ENCODE data around the gene NR2F1-AS1. TPM values are rescaled to one million over a fixed set of nuclear protein-coding genes. Genes with fewer than 3 reads are reported as not detected.
"Not testable (repeated sequence)": the region's sequence is repeated elsewhere in the genome, so short reads cannot be mapped to it uniquely, and the experiment has no call there.

The NR2F1-AS1 gene
- polyA plus RNA-seq, 6 donors from 2014 or later: not detected

DNA sequence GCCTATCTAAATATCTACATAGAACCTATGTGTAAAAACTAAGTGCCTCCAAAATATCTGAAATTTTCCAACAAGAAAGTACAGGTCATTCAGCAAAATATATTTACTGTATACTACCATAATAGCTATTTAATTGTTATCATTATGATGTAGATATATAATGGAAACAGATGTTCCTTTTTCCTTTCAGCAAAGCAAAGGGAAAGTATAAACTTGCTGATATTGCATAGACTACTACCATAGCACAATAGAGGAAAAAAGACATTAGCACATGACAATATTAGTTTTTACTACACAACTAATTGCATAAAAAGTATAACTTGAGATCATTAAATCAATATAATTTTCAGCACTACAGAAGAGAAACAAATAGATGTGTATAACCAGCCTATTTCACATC, 14.9 kb downstream of the NR2F1-AS1 start:
- Mint-ChIP-seq H3K9me3 (peaks cover 0 to 7% (median 2%) of the 10 kb centered on the region in 7 donors), H3K27ac (no peak overlapping the region), H3K4me3 (no peak overlapping the region), H3K36me3 (no peaks in the 10 kb centered on the region), H3K4me1 (peaks cover 5 to 10% (median 7%) of the 10 kb centered on the region in 3 donors), H3K27me3 (peaks cover 41 to 49% (median 45%) of the 10 kb centered on the region in 3 donors)
- DNase-seq (no peak), ATAC-seq (ENCODE audit: low read depth in 2 of 2) (no peak)

DNA sequence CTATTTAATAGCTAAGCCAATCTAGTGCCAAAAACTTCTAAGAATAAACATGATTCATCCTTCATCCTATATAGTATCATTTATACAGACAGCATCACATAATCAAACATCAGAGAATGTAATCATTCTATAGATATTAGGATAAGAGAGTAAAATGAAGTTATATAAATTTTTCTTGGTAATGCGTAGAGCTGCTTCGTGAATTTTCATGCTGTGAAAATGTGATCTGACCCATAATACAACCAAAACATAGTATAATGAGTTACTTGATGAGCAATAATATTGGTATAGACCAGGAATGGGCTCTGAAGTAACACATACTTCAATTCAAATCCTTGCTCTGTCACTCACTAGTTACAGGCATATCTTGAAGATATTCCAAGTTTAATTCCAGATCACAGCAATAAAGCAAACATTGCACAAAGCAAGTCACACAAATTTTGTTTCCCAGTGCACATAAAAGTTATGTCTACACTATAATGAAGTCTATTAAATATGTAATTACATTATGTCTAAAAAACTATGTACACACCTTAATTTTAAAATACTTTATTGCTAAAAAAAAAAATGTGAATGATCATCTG, 23.9 kb downstream of the NR2F1-AS1 start:
- peaks cover 21 to 39% (median 36%) of the 10 kb centered on the region in 3 donors for H3K27me3 Mint-ChIP-seq
- H3K9me3 Mint-ChIP-seq: no peaks in the 10 kb centered on the region
- H3K4me1 Mint-ChIP-seq: no peaks in the 10 kb centered on the region
- H3K27ac Mint-ChIP-seq: no peak overlapping the region
- H3K4me3 Mint-ChIP-seq: no peak overlapping the region
- no peak for ATAC-seq (ENCODE audit: low read depth in 2 of 2)
- H3K36me3 Mint-ChIP-seq: no peaks in the 10 kb centered on the region
- no peak for DNase-seq

DNA sequence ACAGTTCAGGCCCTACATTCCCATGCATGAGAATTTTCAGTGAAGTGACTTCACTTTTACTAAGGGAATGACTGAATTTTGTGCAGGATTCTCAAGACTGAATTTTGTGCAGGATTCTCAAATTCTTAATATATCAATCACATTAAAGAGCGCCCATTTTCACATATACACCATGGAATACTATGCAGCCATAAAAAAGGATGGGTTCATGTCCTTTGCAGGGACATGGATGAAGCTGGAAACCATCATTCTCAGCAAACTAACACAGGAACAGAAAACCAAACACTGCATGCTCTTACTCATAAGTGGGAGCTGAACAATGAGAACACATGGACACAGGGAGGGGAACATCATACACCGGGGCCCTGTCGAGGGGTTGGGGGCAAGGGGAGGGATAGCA, 31.4 kb downstream of the NR2F1-AS1 start:
- not testable (repeated sequence) for DNase-seq; H3K27ac Mint-ChIP-seq; H3K9me3 Mint-ChIP-seq; ATAC-seq (ENCODE audit: low read depth in 2 of 2); H3K4me1 Mint-ChIP-seq; H3K4me3 Mint-ChIP-seq; H3K36me3 Mint-ChIP-seq
- H3K27me3 Mint-ChIP-seq: peaks cover 12 to 30% (median 30%) of the 10 kb centered on the region in 3 donors

DNA sequence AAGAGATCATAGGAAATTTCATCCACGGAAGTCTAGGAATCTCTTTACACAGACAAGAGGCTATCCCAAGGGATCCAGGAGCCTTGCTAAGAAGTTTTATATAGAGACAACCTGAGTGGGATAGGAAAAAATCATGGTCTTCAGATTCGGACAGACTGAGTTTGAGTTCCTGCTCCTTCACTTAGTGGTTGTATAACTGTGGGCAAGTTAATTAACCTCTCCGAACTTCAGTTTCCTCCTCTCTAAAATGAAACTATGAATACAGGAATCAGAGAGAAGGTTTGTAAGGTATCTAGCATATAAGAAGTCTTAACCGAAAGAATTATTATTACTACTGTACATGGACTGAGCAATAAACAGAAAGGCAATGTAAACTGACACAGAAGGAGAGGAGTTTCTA, 35.1 kb downstream of the NR2F1-AS1 start:
- H3K4me1 Mint-ChIP-seq: no peaks in the 10 kb centered on the region
- H3K27ac Mint-ChIP-seq: no peak overlapping the region
- no peak for DNase-seq
- H3K36me3 Mint-ChIP-seq: no peaks in the 10 kb centered on the region
- peaks cover 22 to 35% (median 23%) of the 10 kb centered on the region in 3 donors for H3K27me3 Mint-ChIP-seq
- no peak overlapping the region for H3K4me3 Mint-ChIP-seq
- peaks cover 0 to 6% (median 3%) of the 10 kb centered on the region in 7 donors for H3K9me3 Mint-ChIP-seq
- ATAC-seq (ENCODE audit: low read depth in 2 of 2): no peak

DNA sequence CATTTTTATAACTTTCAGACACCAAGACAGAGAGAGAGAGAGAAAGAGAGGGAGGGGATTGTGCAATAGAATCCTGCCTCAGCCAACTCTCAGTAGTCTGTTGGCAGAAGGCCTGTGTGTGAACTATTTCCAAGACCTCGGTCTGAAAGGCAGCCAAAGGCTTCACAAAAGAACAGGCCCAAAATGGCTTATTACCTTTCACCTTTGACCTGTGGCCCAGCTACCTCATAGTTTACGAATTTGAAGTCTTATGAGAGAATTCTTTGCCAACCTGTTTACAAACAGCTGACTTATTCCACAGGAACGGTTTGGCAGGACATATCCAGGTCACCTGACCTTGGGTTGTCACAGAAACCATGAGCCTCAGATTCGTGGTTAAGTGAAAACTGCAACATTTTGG, 48.6 kb downstream of the NR2F1-AS1 start:
- DNase-seq: no peak
- peaks cover 0 to 6% of the 10 kb centered on the region in 2 donors for H3K36me3 Mint-ChIP-seq
- no peak for ATAC-seq (ENCODE audit: low read depth in 2 of 2)
- H3K9me3 Mint-ChIP-seq: peaks cover 0 to 28% (median 11%) of the 10 kb centered on the region in 7 donors
- peaks cover 0 to 4% (median 0%) of the 10 kb centered on the region in 3 donors for H3K27me3 Mint-ChIP-seq
- no peak overlapping the region for H3K4me3 Mint-ChIP-seq
- H3K4me1 Mint-ChIP-seq: no peaks in the 10 kb centered on the region
- H3K27ac Mint-ChIP-seq: no peak overlapping the region

DNA sequence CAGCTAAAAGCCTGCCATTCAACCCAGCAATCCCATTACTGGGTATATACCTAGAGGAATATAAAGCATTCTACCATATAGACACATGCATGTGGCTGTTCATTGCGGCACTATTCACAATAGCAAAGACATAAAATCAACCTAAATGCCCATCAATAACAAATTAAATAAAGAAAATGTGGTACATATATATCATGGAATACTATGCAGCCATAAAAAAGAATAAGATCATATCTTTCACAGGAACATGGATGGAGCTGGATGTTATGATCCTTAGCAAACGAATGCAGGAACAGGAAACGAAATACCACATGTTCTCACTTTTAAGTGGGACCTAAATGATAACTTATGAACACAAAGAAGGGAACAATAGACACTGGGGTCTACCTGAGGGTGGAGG, 59.2 kb downstream of the NR2F1-AS1 start:
- Mint-ChIP-seq H3K27ac (peak overlapping the region in 1 of 6 donors; percentile 17), H3K9me3 (peaks cover 5 to 43% (median 31%) of the 10 kb centered on the region in 7 donors)
- not testable (repeated sequence) for H3K4me3 Mint-ChIP-seq; ATAC-seq (ENCODE audit: low read depth in 2 of 2); H3K4me1 Mint-ChIP-seq; DNase-seq; H3K36me3 Mint-ChIP-seq; H3K27me3 Mint-ChIP-seq

DNA sequence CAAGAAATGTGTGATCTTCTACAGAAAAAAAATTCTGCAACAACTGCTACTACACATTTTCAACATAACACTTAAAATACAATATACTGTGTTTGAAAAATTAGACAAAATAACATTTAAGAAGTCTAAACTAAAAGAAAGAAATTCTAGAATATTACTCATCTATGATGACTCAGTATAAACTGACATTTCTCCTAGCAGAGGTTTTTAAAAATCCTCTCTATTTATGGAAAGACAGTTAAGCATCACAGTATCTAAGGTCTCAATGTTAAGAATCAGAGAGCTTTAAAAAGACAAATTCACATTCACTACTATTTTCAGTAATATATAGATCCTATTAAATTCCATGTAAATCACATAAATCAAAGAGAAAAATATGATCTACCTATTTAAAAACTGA, 61.3 kb downstream of the NR2F1-AS1 start:
- no peak for DNase-seq
- Mint-ChIP-seq H3K9me3 (peaks cover 0 to 25% (median 13%) of the 10 kb centered on the region in 7 donors), H3K36me3 (no peaks in the 10 kb centered on the region), H3K27me3 (no peaks in the 10 kb centered on the region), H3K4me3 (no peak overlapping the region), H3K27ac (no peak overlapping the region), H3K4me1 (no peaks in the 10 kb centered on the region)
- no peak for ATAC-seq (ENCODE audit: low read depth in 2 of 2)

DNA sequence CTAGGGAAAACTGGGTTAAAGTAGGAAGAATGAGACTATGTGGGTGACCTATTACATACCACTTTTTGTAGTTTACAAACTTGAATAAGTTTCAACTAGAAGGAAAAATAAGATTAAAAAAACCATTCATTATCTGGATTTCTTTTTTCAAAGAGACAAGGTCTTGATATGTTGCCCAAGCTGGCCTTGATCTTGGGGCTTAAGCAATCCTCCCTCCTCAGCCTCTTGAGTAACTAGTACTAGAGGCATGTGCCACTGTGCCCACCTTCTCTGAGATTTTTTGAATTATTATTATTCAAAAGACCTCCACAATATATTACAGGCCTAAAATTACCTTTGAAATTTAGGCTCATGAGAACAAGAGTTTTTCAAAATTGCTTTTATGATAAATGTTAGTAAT, 63.2 kb downstream of the NR2F1-AS1 start:
- no peak for ATAC-seq (ENCODE audit: low read depth in 2 of 2)
- Mint-ChIP-seq H3K4me1 (no peaks in the 10 kb centered on the region), H3K36me3 (no peaks in the 10 kb centered on the region)

DNA sequence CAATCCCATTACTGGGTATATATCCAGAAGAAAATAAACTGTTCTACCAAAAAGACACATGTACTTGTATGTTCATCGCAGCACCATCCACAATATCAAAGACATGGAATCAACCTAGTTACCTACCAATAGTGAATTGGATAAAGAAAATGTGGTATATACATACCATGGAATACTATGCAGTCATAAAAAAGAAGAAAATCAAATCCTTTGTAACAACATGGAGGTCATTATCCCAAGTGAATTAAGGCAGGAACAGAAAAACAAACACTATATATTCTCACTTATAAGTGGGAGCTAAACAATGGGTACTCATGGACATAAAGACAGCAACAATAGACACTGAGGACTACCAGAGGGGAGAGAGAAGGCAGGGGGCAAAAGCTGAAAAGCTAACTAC, 67.7 kb downstream of the NR2F1-AS1 start:
- ATAC-seq (ENCODE audit: low read depth in 2 of 2) (no peak), DNase-seq (no peak)
- no peak overlapping the region for H3K4me3 Mint-ChIP-seq
- H3K36me3 Mint-ChIP-seq: no peaks in the 10 kb centered on the region
- no peak overlapping the region for H3K27ac Mint-ChIP-seq
- peaks cover 0 to 6% (median 0%) of the 10 kb centered on the region in 3 donors for H3K27me3 Mint-ChIP-seq
- H3K9me3 Mint-ChIP-seq: peaks cover 0 to 6% (median 0%) of the 10 kb centered on the region in 7 donors
- no peaks in the 10 kb centered on the region for H3K4me1 Mint-ChIP-seq

More for the DNA sequence above, 63.2 kb downstream of the NR2F1-AS1 start:
- Mint-ChIP-seq H3K27me3 (peaks cover 0 to 4% (median 0%) of the 10 kb centered on the region in 3 donors), H3K27ac (no peak overlapping the region), H3K9me3 (peaks cover 0 to 21% (median 10%) of the 10 kb centered on the region in 7 donors), H3K4me3 (no peak overlapping the region)
- no peak for DNase-seq

DNA sequence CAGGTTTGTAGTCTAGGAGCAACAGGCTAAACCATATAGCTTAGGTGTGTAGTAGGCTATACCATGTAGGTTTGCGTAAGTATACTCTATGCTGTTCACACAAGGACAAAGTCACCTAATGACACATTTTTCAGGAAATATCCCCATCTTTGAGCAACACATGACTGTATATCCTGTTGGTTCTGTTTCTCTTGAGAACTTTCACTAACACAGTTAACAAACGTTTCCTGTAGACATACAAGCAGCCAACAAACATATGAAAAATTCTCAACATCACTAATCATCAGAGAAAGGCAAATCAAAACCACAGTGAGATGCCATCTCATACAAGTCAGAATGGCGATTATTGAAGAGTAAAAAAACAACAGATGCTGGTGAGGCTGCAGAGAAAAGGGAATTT, 68.2 kb downstream of the NR2F1-AS1 start:
- no peak for ATAC-seq (ENCODE audit: low read depth in 2 of 2)
- H3K4me1 Mint-ChIP-seq: no peaks in the 10 kb centered on the region
- H3K9me3 Mint-ChIP-seq: peaks cover 0 to 6% (median 0%) of the 10 kb centered on the region in 7 donors
- peaks cover 0 to 6% (median 0%) of the 10 kb centered on the region in 3 donors for H3K27me3 Mint-ChIP-seq
- no peak for DNase-seq
- H3K4me3 Mint-ChIP-seq: no peak overlapping the region
- no peaks in the 10 kb centered on the region for H3K36me3 Mint-ChIP-seq
- H3K27ac Mint-ChIP-seq: no peak overlapping the region

DNA sequence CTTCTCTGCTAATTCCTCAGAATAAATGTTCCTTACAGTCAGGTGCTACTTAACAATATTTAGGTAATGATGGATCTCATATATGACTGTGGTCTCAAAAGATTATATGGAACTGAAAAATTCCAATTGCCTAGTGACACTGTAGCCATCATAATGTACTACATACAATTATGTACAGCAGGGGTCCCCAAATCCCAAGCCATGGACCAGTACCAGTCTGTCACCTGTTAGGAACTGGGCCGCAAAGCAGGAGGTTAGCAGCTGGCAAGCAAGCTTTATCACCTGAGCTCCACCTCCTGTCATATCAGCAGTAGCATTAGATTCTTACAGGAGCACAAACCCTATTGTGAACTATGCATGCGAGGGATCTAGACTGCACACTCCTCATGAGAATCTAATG, 69.6 kb downstream of the NR2F1-AS1 start:
- Mint-ChIP-seq H3K27me3 (peaks cover 0 to 6% (median 0%) of the 10 kb centered on the region in 3 donors), H3K4me1 (no peaks in the 10 kb centered on the region), H3K36me3 (no peaks in the 10 kb centered on the region), H3K9me3 (peaks cover 0 to 6% (median 0%) of the 10 kb centered on the region in 7 donors), H3K4me3 (no peak overlapping the region), H3K27ac (no peak overlapping the region)
- ATAC-seq (ENCODE audit: low read depth in 2 of 2) (no peak), DNase-seq (no peak)

DNA sequence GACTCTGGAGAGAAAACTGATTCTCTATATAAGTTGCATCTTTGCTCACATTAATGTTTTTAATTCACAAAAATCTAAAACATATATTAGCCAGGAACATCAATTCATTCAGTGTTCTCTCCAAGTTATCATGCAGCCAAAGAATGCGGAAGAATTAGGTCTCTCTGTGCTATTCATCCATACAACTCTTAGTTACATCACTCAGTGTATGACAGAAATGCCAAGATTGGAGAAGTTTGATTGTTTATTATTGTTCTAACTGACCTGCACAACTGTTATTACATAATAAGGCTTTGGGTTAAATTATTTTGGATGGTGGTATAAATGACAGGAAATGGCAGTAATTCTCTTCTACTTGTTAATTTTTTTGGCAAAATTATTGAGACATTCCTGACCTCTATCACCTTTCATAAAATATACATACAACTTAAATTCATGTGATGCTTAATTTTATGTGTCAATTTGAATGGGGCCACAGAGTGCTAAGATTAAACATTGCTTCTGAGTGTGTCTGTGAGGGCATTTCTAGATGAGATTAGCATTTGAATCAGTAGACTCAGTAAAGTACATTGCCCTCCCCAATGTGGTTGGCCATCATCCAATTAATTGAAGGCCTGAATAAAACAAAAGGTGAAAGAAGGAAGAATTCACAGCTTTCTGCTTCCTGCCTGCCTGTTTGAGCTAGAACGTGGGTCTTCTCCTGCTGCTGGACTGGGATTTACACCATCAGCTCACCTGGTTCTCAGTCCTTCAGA, 70.2 kb downstream of the NR2F1-AS1 start:
- H3K4me3 Mint-ChIP-seq: no peak overlapping the region
- no peaks in the 10 kb centered on the region for H3K4me1 Mint-ChIP-seq
- DNase-seq (no peak), ATAC-seq (ENCODE audit: low read depth in 2 of 2) (no peak)
- H3K27ac Mint-ChIP-seq: no peak overlapping the region
- H3K9me3 Mint-ChIP-seq: peaks cover 0 to 8% (median 0%) of the 10 kb centered on the region in 7 donors
- H3K36me3 Mint-ChIP-seq: no peaks in the 10 kb centered on the region
- peaks cover 0 to 6% (median 0%) of the 10 kb centered on the region in 3 donors for H3K27me3 Mint-ChIP-seq

DNA sequence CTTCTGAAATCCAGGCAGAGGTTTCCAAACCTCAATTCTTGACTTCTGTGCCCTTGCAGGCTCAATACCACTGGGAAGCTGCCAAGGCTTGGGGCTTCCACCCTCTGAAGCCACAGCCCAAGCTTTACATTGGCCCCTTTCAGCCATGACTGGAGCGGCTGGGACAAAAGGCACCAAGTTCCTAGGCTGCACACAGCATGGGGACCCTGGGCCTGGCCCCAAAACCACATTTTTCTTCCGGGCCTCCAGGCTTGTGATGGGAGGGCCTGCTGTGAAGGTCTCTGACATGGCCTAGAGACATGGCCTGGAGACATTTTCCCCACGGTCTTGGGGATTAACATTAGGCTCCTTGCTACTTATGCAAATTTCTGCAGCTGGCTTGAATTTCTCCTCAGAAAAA, 75.5 kb downstream of the NR2F1-AS1 start:
- not testable (repeated sequence) for H3K36me3 Mint-ChIP-seq; H3K4me3 Mint-ChIP-seq; H3K4me1 Mint-ChIP-seq; H3K27me3 Mint-ChIP-seq; ATAC-seq (ENCODE audit: low read depth in 2 of 2); H3K27ac Mint-ChIP-seq; DNase-seq
- peaks cover 0 to 12% (median 3%) of the 10 kb centered on the region in 7 donors for H3K9me3 Mint-ChIP-seq

DNA sequence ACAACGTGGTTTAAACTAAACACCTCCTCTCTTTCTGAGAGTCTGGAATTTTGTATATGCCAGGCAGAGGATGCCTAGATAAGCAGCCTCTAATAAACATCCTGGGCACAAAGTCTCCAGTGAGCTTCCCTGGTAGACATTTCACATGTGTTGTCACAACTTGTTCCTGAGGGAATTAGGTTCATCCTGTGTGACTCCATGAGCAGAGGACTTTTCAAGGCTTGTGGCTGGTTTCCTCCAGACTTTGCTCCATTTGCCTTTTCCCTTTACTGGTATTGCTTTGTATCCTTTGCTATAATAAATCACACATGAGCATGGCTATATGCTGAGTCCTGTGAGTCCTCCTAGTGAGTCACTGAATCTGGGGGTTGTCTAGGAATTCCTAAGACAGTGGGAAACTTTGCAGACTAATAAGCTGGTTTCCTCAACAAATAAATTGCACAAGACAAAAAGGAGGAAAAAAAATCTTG, 77.4 kb downstream of the NR2F1-AS1 start:
- H3K36me3 Mint-ChIP-seq: no peaks in the 10 kb centered on the region
- H3K27ac Mint-ChIP-seq: no peak overlapping the region
- H3K4me3 Mint-ChIP-seq: no peak overlapping the region
- no peaks in the 10 kb centered on the region for H3K4me1 Mint-ChIP-seq
- H3K9me3 Mint-ChIP-seq: peaks cover 0 to 12% (median 3%) of the 10 kb centered on the region in 7 donors
- no peaks in the 10 kb centered on the region for H3K27me3 Mint-ChIP-seq
- no peak for ATAC-seq (ENCODE audit: low read depth in 2 of 2)
- no peak for DNase-seq

Measured in naive B cell (primary cell).